Erythroblast (primary cell): ENCODE results near the gene ABCC9.

ENCODE experiments used
- GATA1 ChIP-seq: IDR thresholded peaks from 2 replicates; pipeline ENCODE4 v1.6.1; 2011; ENCODE audit warnings: low read depth, mild to moderate bottlenecking, control low read depth, low read length, moderate library complexity
- POLR2A ChIP-seq: IDR thresholded peaks from 2 replicates; pipeline ENCODE4 v1.6.1; 2011; ENCODE audit warnings: mild to moderate bottlenecking, low read length

DNA sequence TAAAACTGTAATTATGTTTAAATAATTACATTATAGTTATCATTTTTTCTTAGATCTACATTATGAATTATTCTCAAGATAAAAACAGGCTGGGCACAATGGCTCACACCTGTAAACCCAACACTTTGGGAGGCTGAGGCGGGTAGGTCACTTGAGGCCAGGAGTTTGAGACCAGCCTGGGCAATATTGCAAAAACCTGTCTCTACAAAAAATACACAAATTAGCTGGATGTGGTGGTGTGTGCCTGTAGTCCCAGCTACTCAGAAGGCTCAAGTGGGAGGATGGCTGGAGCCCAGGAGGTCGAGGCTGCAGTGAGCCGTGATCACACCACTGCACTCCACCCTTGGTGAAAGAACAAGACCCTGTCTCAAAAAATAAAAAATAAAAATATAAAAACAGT lies 126.4 kb downstream of the ABCC9 start:
- TF ChIP-seq GATA1 (no peak), POLR2A (no peak)
